ENCODE results near the gene DOC2B. TPM values are rescaled to one million over a fixed set of nuclear protein-coding genes. Genes with fewer than 3 reads are reported as not detected.

DOC2B gene
- total RNA-seq, 1 donor from 2014 or later: 19.4 TPM

Other genes with a start within 250 kb of the DOC2B start
- gene SCGB1C2, start 44.1 kb downstream of the DOC2B start, total RNA-seq: not detected in 2 replicates
- 16.1 and 18.7 TPM in 2 replicates for gene RPH3AL, start 171.2 kb upstream of the DOC2B start, total RNA-seq